H9 (cell line): ENCODE data around the gene BORCS6. TPM values are rescaled to one million over a fixed set of nuclear protein-coding genes. Genes with fewer than 3 reads are reported as not detected.

Experiments
- DNase-seq: peaks from one replicate; pipeline ENCODE4 v3.0.0-alpha.2; 2017
- H2AFZ ChIP-seq: one replicate; pipeline ENCODE4 v1.6.1; 2013; ENCODE audit warnings: mild to moderate bottlenecking, low read length, control low read depth, moderate library complexity
- H2AK5ac ChIP-seq: 2 replicates; pipeline ENCODE4 v1.6.1; 2013; ENCODE audit warnings: low read length, control low read depth, mixed read lengths; ENCODE audit not compliant: insufficient read length
- H2BK120ac ChIP-seq: one replicate; pipeline ENCODE4 v1.6.1; 2013; ENCODE audit warnings: low read depth, mild to moderate bottlenecking, low read length, control low read depth, inconsistent platforms; ENCODE audit not compliant: poor library complexity, severe bottlenecking
- H2BK12ac ChIP-seq: 2 replicates; pipeline ENCODE4 v1.6.1; 2013; ENCODE audit warnings: low read length, control low read depth, mixed read lengths, low read depth; ENCODE audit not compliant: insufficient read length
- H2BK15ac ChIP-seq: 2 replicates; pipeline ENCODE4 v1.6.1; 2013; ENCODE audit warnings: low read depth, low read length, control low read depth
- H2BK20ac ChIP-seq: one replicate; pipeline ENCODE4 v1.6.1; 2013; ENCODE audit warnings: low read depth, mild to moderate bottlenecking, low read length, control low read depth, inconsistent platforms; ENCODE audit not compliant: poor library complexity, severe bottlenecking
- H2BK5ac ChIP-seq: 2 replicates; pipeline ENCODE4 v1.6.1; 2013; ENCODE audit warnings: low read length, control low read depth, mixed read lengths; ENCODE audit not compliant: insufficient read length
- H3K14ac ChIP-seq: 2 replicates; pipeline ENCODE4 v1.6.1; 2013; ENCODE audit warnings: low read length, control low read depth; ENCODE audit not compliant: insufficient read depth
- H3K18ac ChIP-seq: 2 replicates; pipeline ENCODE4 v1.6.1; 2013; ENCODE audit warnings: low read depth, mild to moderate bottlenecking, mixed read lengths, low read length, control low read depth; ENCODE audit not compliant: insufficient read length
- H3K23ac ChIP-seq: 2 replicates; pipeline ENCODE4 v1.6.1; 2013; ENCODE audit warnings: low read length, control low read depth, mixed read lengths, low read depth; ENCODE audit not compliant: insufficient read length
- H3K23me2 ChIP-seq: 2 replicates; pipeline ENCODE4 v1.6.1; 2013; ENCODE audit warnings: low read depth, mild to moderate bottlenecking, mixed read lengths, low read length, control low read depth; ENCODE audit not compliant: insufficient read length, poor library complexity, severe bottlenecking
- H3K27ac ChIP-seq: 2 replicates; pipeline ENCODE4 v1.5.1; 2013; ENCODE audit warnings: low read length, control low read depth, mixed read lengths, low read depth; ENCODE audit not compliant: insufficient read length
- H3K27me3 ChIP-seq: 2 replicates; pipeline ENCODE4 v1.6.1; 2013; ENCODE audit warnings: low read length, control low read depth, inconsistent platforms; ENCODE audit not compliant: insufficient read depth
- H3K4ac ChIP-seq: 2 replicates; pipeline ENCODE4 v1.6.1; 2013; ENCODE audit warnings: low read depth, mild to moderate bottlenecking, control low read depth, inconsistent platforms, low read length, moderate library complexity
- H3K4me1 ChIP-seq: 2 replicates; pipeline ENCODE4 v1.6.1; 2013; ENCODE audit warnings: low read length, control low read depth, inconsistent platforms; ENCODE audit not compliant: insufficient read depth
- H3K4me2 ChIP-seq: 2 replicates; pipeline ENCODE4 v1.6.1; 2013; ENCODE audit warnings: low read length, control low read depth, mixed read lengths; ENCODE audit not compliant: insufficient read length, insufficient read depth
- H3K56ac ChIP-seq: 2 replicates; pipeline ENCODE4 v1.6.1; 2013; ENCODE audit warnings: low read depth, mild to moderate bottlenecking, mixed read lengths, low read length, control low read depth; ENCODE audit not compliant: insufficient read length
- H3K79me1 ChIP-seq: 2 replicates; pipeline ENCODE4 v1.6.1; 2013; ENCODE audit warnings: low read depth, mild to moderate bottlenecking, moderate library complexity, low read length, control low read depth, inconsistent platforms; ENCODE audit not compliant: insufficient read depth, poor library complexity, severe bottlenecking
- H3K79me2 ChIP-seq: 2 replicates; pipeline ENCODE4 v1.6.1; 2013; ENCODE audit warnings: low read length, control low read depth, inconsistent platforms; ENCODE audit not compliant: insufficient read depth
- H3K9ac ChIP-seq: 2 replicates; pipeline ENCODE4 v1.6.1; 2013; ENCODE audit warnings: low read length, control low read depth, mixed read lengths; ENCODE audit not compliant: insufficient read length; ENCODE audit errors: extremely low read depth
- H3K9me3 ChIP-seq: one replicate; pipeline ENCODE4 v1.6.1; 2013; ENCODE audit warnings: low read depth, low read length, inconsistent platforms; ENCODE audit not compliant: control insufficient read depth
- H3T11ph ChIP-seq: one replicate; pipeline ENCODE4 v1.6.1; 2013; ENCODE audit warnings: mild to moderate bottlenecking, low read length, control low read depth, inconsistent platforms
- H4K20me1 ChIP-seq: one replicate; pipeline ENCODE4 v1.6.1; 2013; ENCODE audit not compliant: control insufficient read depth, insufficient read length, insufficient read depth
- H4K5ac ChIP-seq: 2 replicates; pipeline ENCODE4 v1.6.1; 2013; ENCODE audit warnings: low read depth, mild to moderate bottlenecking, mixed read lengths, low read length, control low read depth; ENCODE audit not compliant: insufficient read length
- H4K8ac ChIP-seq: replicated peaks from 2 replicates; pipeline ENCODE4 v1.6.1; 2013; ENCODE audit warnings: low read length, control low read depth, mixed read lengths, low read depth; ENCODE audit not compliant: insufficient read length
- H4K91ac ChIP-seq: 2 replicates; pipeline ENCODE4 v1.6.1; 2013; ENCODE audit warnings: low read depth, mild to moderate bottlenecking, moderate library complexity, mixed read lengths, low read length, control low read depth; ENCODE audit not compliant: insufficient read length
- H3K27ac Mint-ChIP-seq, 3 experiments: 2 replicates in 2 of 3; 3 replicates in 1 of 3; pipeline ENCODE4 v1.8.0; 2020 to 2021; ENCODE audit warnings: mixed read lengths in 3 of 3, mild to moderate bottlenecking in 1 of 3, moderate library complexity in 1 of 3
- H3K27me3 Mint-ChIP-seq: 2 replicates; pipeline ENCODE4 v1.8.0; 2021; ENCODE audit warnings: low read depth, mild to moderate bottlenecking, moderate library complexity, mixed read lengths
- H3K36me3 Mint-ChIP-seq, 3 experiments: 2 replicates in 2 of 3; 3 replicates in 1 of 3; pipeline ENCODE4 v1.8.0; 2020 to 2021; ENCODE audit warnings: low read depth in 3 of 3, mixed read lengths in 3 of 3; ENCODE audit not compliant: insufficient read depth in 1 of 3
- H3K4me1 Mint-ChIP-seq, 2 experiments: 2 replicates each; pipeline ENCODE4 v1.8.0; 2020; ENCODE audit warnings: mixed read lengths in 2 of 2
- H3K4me3 Mint-ChIP-seq, 2 experiments: 2 replicates in 1 of 2; 3 replicates in 1 of 2; pipeline ENCODE4 v1.8.0; 2020 to 2021; ENCODE audit warnings: mild to moderate bottlenecking in 2 of 2, mixed read lengths in 2 of 2, moderate library complexity in 1 of 2
- H3K9me3 Mint-ChIP-seq, 2 experiments: 2 replicates in 1 of 2; 3 replicates in 1 of 2; pipeline ENCODE4 v1.8.0; 2020; ENCODE audit warnings: mild to moderate bottlenecking in 2 of 2, mixed read lengths in 2 of 2, moderate library complexity in 1 of 2
- CTCF ChIP-seq: fragments of 200-600 bp; sonication (generic); conservative IDR thresholded peaks from 3 replicates; pipeline ENCODE4 v1.8.0; 2021; ENCODE audit warnings: antibody characterized with exemption, mild to moderate bottlenecking
- WGBS: extraction: QIAGEN DNeasy Blood & Tissue Kit; methylation state at CpG from one replicate; pipeline ENCODE4 v1.1.7; 2013; ENCODE audit warnings: missing lambda C conversion rate, low lambda C conversion rate, mixed read lengths; ENCODE audit not compliant: insufficient read length; ENCODE audit errors: extremely low coverage; 5-methylcytosine and 5-hydroxymethylcytosine counted together
- total RNA-seq: library from RNA; stranded (reverse); gene quantifications from 2 replicates; pipeline ENCODE4 v1.2.1, GENCODE V29; 2021

The BORCS6 gene
- total RNA-seq, 1 experiment from 2014 or later: 3.1 TPM

GRCh38 chr17:8188263-8188839, 1.6 kb downstream of the BORCS6 start:
- Histone ChIP-seq H2AK5ac (no peak overlapping the region), H3K27ac (no peak overlapping the region)

More at GRCh38 chr17:8188263-8188839, 1.6 kb downstream of the BORCS6 start:
- peaks cover 2% of the 10 kb centered on the region; the same call in 1 of the 2 replicates for H3K27me3 ChIP-seq
- Mint-ChIP-seq H3K9me3 (no peaks in the 10 kb centered on the region), H3K4me1 (peaks cover 12% of the 10 kb centered on the region in 2 experiments), H3K27me3 (peaks cover 8% of the 10 kb centered on the region), H3K4me3 (no peak overlapping the region), H3K27ac (peak overlapping the region in 1 of 3 experiments; percentile 56; a peak in 1 of 7 replicates), H3K36me3 (no peaks in the 10 kb centered on the region)
- H2BK20ac ChIP-seq: no peak overlapping the region
- H2BK12ac ChIP-seq: no peak overlapping the region
- no peak overlapping the region for H3K4ac ChIP-seq
- WGBS: no CpG with 5 or more reads among the region's 12 CpGs
- H3K79me1 ChIP-seq: no peaks in the 10 kb centered on the region
- no peak overlapping the region for H2BK120ac ChIP-seq
- peaks cover 19% of the 10 kb centered on the region for H3K23me2 ChIP-seq
- H4K91ac ChIP-seq: no peak overlapping the region
- H3K23ac ChIP-seq: no peak overlapping the region
- H3K18ac ChIP-seq: no peak overlapping the region
- no peak overlapping the region for H2BK15ac ChIP-seq
- peaks cover 3% of the 10 kb centered on the region for H4K20me1 ChIP-seq
- no peak overlapping the region for H2BK5ac ChIP-seq
- H2AFZ ChIP-seq: no peak overlapping the region
- H3K79me2 ChIP-seq: no peaks in the 10 kb centered on the region
- no peak overlapping the region for H4K5ac ChIP-seq
- no peak overlapping the region for H3T11ph ChIP-seq
- peaks cover 9% of the 10 kb centered on the region; the same call in 1 of the 2 replicates for H3K4me1 ChIP-seq
- no peaks in the 10 kb centered on the region for H3K9me3 ChIP-seq
- H3K9ac ChIP-seq: no peak overlapping the region
- H3K4me2 ChIP-seq: peak overlapping the region; percentile 99
- no peak overlapping the region for H3K56ac ChIP-seq
- DNase-seq: no peak
- TF ChIP-seq CTCF: no peak
- H3K14ac ChIP-seq: no peak overlapping the region; the same call in 1 of the 2 replicates
- no peak overlapping the region for H4K8ac ChIP-seq
